BJ (cell line): ENCODE data around the gene RABGEF1. TPM values are rescaled to one million over a fixed set of nuclear protein-coding genes. Genes with fewer than 3 reads are reported as not detected.
"Not testable (repeated sequence)": the region's sequence is repeated elsewhere in the genome, so short reads cannot be mapped to it uniquely, and the experiment has no call there.

Source experiments
- CTCF ChIA-PET: fragments of 350-600 bp; formaldehyde crosslinking; extraction: SDS; loops from one replicate; lab custom pipeline; 2021; ENCODE audit warnings: antibody characterized with exemption, inconsistent platforms; lab: Yijun Ruan, JAX
- POLR2A ChIA-PET: fragments of 300-600 bp; sonication (Branson Sonifier 250); formaldehyde crosslinking; extraction: SDS; loops from one replicate; lab custom pipeline; 2021; ENCODE audit warnings: antibody characterized with exemption; lab: Charles Lee
- DNase-seq: peaks from one replicate; pipeline ENCODE4 v3.0.0-alpha.2; 2011; ENCODE audit warnings: low read depth
- H3K27me3 ChIP-seq: 2 replicates; pipeline ENCODE4 v1.6.0; 2011; ENCODE audit warnings: low read length; ENCODE audit not compliant: control insufficient read depth, insufficient read depth
- H3K36me3 ChIP-seq: 2 replicates; pipeline ENCODE4 v1.5.1; 2011; ENCODE audit warnings: low read length; ENCODE audit not compliant: control insufficient read depth, insufficient read depth
- H3K4me3 ChIP-seq: 2 replicates; pipeline ENCODE4 v1.5.1; 2011; ENCODE audit warnings: low read depth, mild to moderate bottlenecking, control low read depth, low read length
- polyA plus RNA-seq: library from polyadenylated mRNA; depleted of rRNA; stranded (reverse); fragments of >200 nt; gene quantifications from 2 replicates; pipeline ENCODE4 v1.2.3, GENCODE V29; 2011
- TF ChIP-seq, protein P1 (sequence below): IDR thresholded peaks from 2 replicates; pipeline ENCODE4 v1.5.1; 2011; ENCODE audit warnings: low read depth, mild to moderate bottlenecking, control low read depth, inconsistent platforms, low read length, moderate library complexity; ENCODE audit not compliant: insufficient read depth

The RABGEF1 gene
- polyA plus RNA-seq, 1 experiment = 61.0 TPM

DNA sequence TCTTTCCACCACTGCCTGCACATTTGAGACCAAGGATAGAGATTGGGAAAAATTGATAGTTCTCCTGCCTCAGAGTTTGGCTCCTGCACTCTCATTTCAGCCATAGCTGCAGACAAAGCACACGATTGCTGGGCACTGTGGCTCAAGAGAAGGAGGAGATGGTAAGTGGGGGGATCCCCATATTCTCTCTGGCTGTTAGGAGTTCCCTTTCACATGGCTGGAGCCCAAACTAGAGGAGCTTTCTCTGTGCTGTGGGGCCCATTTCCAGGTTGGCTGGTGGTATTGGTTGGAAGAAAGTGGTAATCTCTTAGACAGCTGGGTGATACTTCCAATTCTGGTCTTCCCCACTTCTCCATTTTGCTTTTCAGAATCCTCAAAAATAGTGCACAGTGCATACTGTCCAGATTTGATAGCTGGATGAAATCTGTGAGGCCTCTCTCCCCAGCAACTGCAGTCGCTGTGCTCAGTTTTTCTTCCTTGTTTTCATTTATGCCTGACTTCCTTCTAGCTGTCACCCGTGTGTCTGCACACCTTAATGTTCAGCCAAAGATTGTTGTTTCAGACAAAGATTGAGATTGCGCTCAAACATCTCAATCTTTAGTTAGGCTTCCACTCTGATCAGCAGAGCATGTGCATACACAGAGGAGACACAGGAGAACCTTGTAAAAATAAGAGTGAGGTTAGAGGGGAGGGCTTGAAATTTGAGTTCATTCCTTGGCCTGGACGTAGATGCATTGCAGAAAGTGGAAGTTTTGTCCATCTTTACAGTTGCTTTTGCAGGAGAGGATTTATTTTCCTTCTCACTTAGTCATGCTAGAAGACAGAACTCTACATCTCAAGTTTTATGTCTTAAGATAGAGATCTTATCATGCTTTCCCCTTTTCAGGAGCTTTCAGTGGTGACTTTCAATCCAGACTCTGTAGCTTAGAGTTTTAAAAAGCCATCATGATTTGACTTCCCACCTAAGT, 28.6 kb downstream of the RABGEF1 start:
- no peak overlapping the region for H3K4me3 ChIP-seq
- ChIA-PET POLR2A (no interaction called here), CTCF (interaction anchor here (0.7 to 1.7 kb wide), 2 partner anchors 212 to 247 kb away, joined by 3 to 5 read pairs; no protein-coding TSS in a partner anchor)
- TF ChIP-seq, protein P1, sequence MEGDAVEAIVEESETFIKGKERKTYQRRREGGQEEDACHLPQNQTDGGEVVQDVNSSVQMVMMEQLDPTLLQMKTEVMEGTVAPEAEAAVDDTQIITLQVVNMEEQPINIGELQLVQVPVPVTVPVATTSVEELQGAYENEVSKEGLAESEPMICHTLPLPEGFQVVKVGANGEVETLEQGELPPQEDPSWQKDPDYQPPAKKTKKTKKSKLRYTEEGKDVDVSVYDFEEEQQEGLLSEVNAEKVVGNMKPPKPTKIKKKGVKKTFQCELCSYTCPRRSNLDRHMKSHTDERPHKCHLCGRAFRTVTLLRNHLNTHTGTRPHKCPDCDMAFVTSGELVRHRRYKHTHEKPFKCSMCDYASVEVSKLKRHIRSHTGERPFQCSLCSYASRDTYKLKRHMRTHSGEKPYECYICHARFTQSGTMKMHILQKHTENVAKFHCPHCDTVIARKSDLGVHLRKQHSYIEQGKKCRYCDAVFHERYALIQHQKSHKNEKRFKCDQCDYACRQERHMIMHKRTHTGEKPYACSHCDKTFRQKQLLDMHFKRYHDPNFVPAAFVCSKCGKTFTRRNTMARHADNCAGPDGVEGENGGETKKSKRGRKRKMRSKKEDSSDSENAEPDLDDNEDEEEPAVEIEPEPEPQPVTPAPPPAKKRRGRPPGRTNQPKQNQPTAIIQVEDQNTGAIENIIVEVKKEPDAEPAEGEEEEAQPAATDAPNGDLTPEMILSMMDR = no peak
- H3K27me3 ChIP-seq = no peaks in the 10 kb centered on the region
- H3K36me3 ChIP-seq = peaks cover 2% of the 10 kb centered on the region; the same call in 1 of the 2 replicates
- DNase-seq = no peak

DNA sequence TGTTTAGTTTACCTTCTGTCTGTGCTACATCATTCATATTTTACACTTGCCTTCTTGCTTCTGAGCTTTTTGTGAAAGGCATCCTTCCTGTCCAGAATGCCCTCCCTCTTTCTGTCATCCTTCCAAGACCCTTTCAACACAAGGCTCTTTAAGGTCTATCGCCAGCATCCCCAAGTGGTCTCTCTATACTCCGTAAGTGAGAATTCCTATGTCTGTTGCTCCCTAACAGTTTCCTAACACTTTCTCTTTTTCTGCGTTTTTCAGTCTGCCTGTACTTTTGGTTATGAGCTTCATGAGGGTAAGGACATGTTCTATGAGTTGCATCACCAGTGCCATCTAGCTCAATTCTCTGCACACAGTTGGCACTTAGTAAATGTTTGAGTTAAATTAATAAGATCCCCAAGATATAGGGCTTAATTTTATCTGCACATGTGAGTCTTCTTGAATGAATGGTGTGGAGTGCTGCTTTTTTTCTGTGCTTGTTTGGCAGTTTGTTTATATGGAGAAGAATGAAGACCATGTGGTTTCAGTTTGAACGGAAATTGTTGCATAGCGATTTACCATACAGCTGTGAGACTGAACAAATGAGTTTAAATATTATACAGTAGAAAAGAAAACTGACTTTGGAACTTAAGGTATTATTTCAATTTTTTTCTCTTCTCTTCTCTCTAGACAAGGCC, 29.4 kb downstream of the RABGEF1 start:
- DNase-seq = no peak
- ChIA-PET POLR2A (no interaction called here), CTCF (interaction anchor here (0.7 to 1.7 kb wide), 2 partner anchors 212 to 248 kb away, joined by 3 to 5 read pairs; no protein-coding TSS in a partner anchor)
- TF ChIP-seq, protein P1 = no peak
- H3K27me3 ChIP-seq = no peaks in the 10 kb centered on the region
- no peak overlapping the region for H3K4me3 ChIP-seq
- peaks cover 5% of the 10 kb centered on the region; the same call in 1 of the 2 replicates for H3K36me3 ChIP-seq

DNA sequence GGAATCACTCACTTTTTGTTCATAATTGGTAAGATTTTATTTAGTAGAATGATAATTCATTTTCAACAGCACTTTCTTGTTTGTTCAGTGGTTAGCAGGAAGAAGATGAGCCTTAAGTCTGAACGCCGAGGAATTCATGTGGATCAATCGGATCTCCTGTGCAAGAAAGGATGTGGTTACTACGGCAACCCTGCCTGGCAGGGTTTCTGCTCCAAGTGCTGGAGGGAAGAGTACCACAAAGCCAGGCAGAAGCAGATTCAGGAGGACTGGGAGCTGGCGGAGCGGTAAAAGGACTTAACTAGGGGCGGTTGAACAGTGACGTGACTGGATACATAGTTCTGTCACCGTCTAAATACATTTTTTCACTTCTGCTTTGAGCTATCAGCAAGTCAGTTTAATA, 31.3 kb downstream of the RABGEF1 start:
- no peak for DNase-seq
- POLR2A ChIA-PET = interaction anchor here (0.6 kb wide), 1 partner anchor 21 kb away, joined by 3 read pairs; no protein-coding TSS in a partner anchor
- H3K36me3 ChIP-seq = peaks cover 7% of the 10 kb centered on the region; the same call in 1 of the 2 replicates
- no peaks in the 10 kb centered on the region for H3K27me3 ChIP-seq
- CTCF ChIA-PET = interaction anchor here (1.1 kb wide), 1 partner anchor 19 kb away, joined by 4 read pairs; no protein-coding TSS in a partner anchor
- TF ChIP-seq, protein P1 = no peak
- H3K4me3 ChIP-seq = no peak overlapping the region

DNA sequence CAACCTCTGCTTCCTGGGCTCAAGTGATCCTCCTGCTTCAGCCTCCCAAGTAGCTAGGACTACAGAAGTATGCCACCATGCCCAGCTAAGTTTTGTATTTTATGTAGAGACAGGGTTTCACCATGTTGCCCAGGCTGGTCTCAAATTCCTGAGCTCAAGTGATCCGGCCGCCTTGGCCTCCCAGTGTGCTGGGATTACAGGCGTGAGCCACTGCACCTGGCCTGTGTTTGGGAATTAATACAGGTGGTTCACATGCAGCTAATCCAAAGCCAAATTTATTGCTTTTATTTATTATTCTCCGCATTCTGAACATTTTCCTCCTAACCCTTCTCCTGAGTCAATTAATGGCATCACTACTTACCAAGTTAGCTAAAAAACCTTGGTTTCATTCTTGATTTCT, 33.2 kb downstream of the RABGEF1 start:
- DNase-seq, POLR2A ChIA-PET, CTCF ChIA-PET, H3K4me3 ChIP-seq, H3K27me3 ChIP-seq, H3K36me3 ChIP-seq: not testable (repeated sequence)

DNA sequence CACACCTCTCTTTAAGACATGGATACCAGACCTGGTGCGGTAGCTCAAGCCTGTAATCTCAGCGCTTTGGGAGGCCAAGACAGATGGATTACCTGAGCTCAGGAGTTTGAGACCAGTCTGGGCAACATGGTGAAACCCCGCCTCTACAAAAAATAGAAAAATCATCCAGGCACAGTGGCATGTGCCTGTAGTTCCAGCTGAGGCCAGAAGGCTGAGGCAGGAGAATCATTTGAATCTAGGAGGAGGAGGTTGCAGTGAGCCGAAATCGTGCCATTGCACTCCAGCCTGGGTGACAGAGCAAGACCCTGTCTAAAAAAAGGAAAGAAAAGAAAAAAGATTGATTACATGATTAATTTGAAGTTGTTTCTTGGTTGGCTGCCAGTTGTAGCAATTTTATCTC, 35.9 kb downstream of the RABGEF1 start:
- CTCF ChIA-PET = interaction anchor here (1.1 kb wide), 1 partner anchor 11 kb away, joined by 3 read pairs; no protein-coding TSS in a partner anchor
- POLR2A ChIA-PET, DNase-seq, H3K36me3 ChIP-seq, H3K27me3 ChIP-seq, H3K4me3 ChIP-seq: not testable (repeated sequence)
